ENCODE results near the gene ABCD2.

- no peak for TF ChIP-seq CTCF (IDR thresholded peaks at IDR 0.05; ENCODE audit: insufficient read depth, low read depth, low read length)
- no peak for TF ChIP-seq EZH2 (IDR thresholded peaks at IDR 0.05; ENCODE audit: insufficient read depth, low read length)
Measured at GRCh38 chr12:39638840-39639239, 19.2 kb upstream of the ABCD2 start.

Measured in astrocyte (in vitro differentiated cells and primary cell).